Panc1 (cell line): Measurements from ENCODE around the gene ATP11A. TPM values are rescaled to one million over a fixed set of nuclear protein-coding genes. Genes with fewer than 3 reads are reported as not detected.

Experiments
- ATAC-seq: fragments of 200-7000 bp; cut with Tn5 transposase; 2 replicates; pipeline ENCODE4 v1.9.1; 2020; ENCODE audit warnings: mild to moderate bottlenecking, moderate library complexity
- BruUV-seq: library from RNA; stranded (reverse); fragments of 400-500 nt; replicated peaks from 2 replicates; lab custom pipeline; 2021; lab: Mats Ljungman, UMichigan
- CTCF ChIA-PET: fragments of 300-600 bp; sonication (Branson Sonifier 250); formaldehyde crosslinking; loops from one replicate; lab custom pipeline; 2022; ENCODE audit warnings: antibody characterized with exemption; lab: Charles Lee
- POLR2A ChIA-PET: fragments of 300-600 bp; sonication (Branson Sonifier 250); formaldehyde crosslinking; loops from one replicate; lab custom pipeline; 2022; ENCODE audit warnings: antibody characterized with exemption; lab: Charles Lee
- DNase-seq: peaks from one replicate; pipeline ENCODE4 v3.0.0-alpha.2; 2010; ENCODE audit warnings: low read depth, low spot score
- H3K27ac ChIP-seq: 2 replicates; pipeline ENCODE4 v1.5.1; 2011; ENCODE audit warnings: mild to moderate bottlenecking, low read length, inconsistent platforms
- H3K27me3 ChIP-seq: fragments of 200-500 bp; sonication (Bioruptor generic); 2 replicates; pipeline ENCODE4 v1.6.0; 2014; ENCODE audit warnings: low read length, inconsistent platforms; ENCODE audit not compliant: control insufficient read depth, insufficient read depth
- H3K36me3 ChIP-seq: fragments of 200-500 bp; sonication (Bioruptor generic); 2 replicates; pipeline ENCODE4 v1.5.1; 2014; ENCODE audit warnings: inconsistent platforms, mild to moderate bottlenecking, low read length, moderate library complexity; ENCODE audit not compliant: control insufficient read depth, insufficient read depth
- H3K4me1 ChIP-seq: 2 replicates; pipeline ENCODE4 v1.5.1; 2011; ENCODE audit warnings: inconsistent platforms, mild to moderate bottlenecking, low read length, moderate library complexity; ENCODE audit not compliant: control insufficient read depth, insufficient read depth
- H3K4me3 ChIP-seq, 2 experiments: 2 replicates each; pipeline ENCODE4 v1.5.1; 2011 to 2012; ENCODE audit warnings: low read depth in 2 of 2, low read length in 2 of 2, mild to moderate bottlenecking in 2 of 2, inconsistent platforms in 1 of 2, moderate library complexity in 1 of 2
- H3K9me3 ChIP-seq: fragments of 200-500 bp; sonication (Bioruptor generic); 2 replicates; pipeline ENCODE4 v1.5.1; 2014; ENCODE audit warnings: low read depth, mild to moderate bottlenecking, inconsistent platforms, low read length, moderate library complexity; ENCODE audit not compliant: control insufficient read depth, insufficient read depth
- POLR2AphosphoS5 ChIP-seq: IDR thresholded peaks from 2 replicates; pipeline ENCODE4 v1.6.1; 2012; ENCODE audit warnings: mild to moderate bottlenecking, low read depth, low read length, moderate library complexity
- SIN3A ChIP-seq: IDR thresholded peaks from 2 replicates; pipeline ENCODE4 v1.6.1; 2012; ENCODE audit warnings: low read depth, mild to moderate bottlenecking, low read length, moderate library complexity, borderline replicate concordance; ENCODE audit not compliant: insufficient read depth
- TCF7L2 ChIP-seq: IDR thresholded peaks from 2 replicates; pipeline ENCODE4 v1.6.1; 2011; ENCODE audit warnings: mild to moderate bottlenecking, low read depth, low read length, inconsistent platforms
- in situ Hi-C: cut with HindIII; loops from 2 replicates; pipeline ENCODE4 v1.10.0; 2016; ENCODE audit warnings: low sequenced_read_pairs, low pct_unique_long_range_greater_than_20kb
- intact Hi-C: fragments of 100-400 bp; cut with micrococcal nuclease; formaldehyde crosslinking; loops from one replicate; pipeline ENCODE4 v1.10.0; 2022; ENCODE audit not compliant: unreplicated experiment
- total RNA-seq: library from RNA; stranded (reverse); gene quantifications from one replicate; pipeline ENCODE4 v1.2.1, GENCODE V29; 2021; ENCODE audit not compliant: unreplicated experiment
- TF ChIP-seq, protein P1 (sequence below), 2 experiments: IDR thresholded peaks; 2 replicates each; pipeline ENCODE4 v1.6.1; 2011 to 2012; ENCODE audit warnings: low read depth in 2 of 2, control low read depth in 1 of 2, low read length in 1 of 2, mild to moderate bottlenecking in 1 of 2, moderate library complexity in 1 of 2; ENCODE audit not compliant: insufficient read depth in 1 of 2
- TF ChIP-seq, protein P2 (sequence below): fragments of 450-650 bp; IDR thresholded peaks from 2 replicates; pipeline ENCODE4 v1.5.1; 2017; ENCODE audit warnings: mild to moderate bottlenecking

The ATP11A gene
- total RNA-seq, 1 experiment from 2014 or later = 85.8 TPM

GRCh38 chr13:112741185-112741755, 51.4 kb downstream of the ATP11A start:
- no peaks in the 10 kb centered on the region for H3K27me3 ChIP-seq
- peaks cover 12% of the 10 kb centered on the region for H3K4me1 ChIP-seq
- H3K9me3 ChIP-seq = no peaks in the 10 kb centered on the region
- ATAC-seq (no peak), DNase-seq (no peak)
- ChIA-PET POLR2A (no interaction called here), CTCF (interaction anchor here (0.6 to 0.7 kb wide), 2 partner anchors 71 to 1267 kb away, joined by 3 to 7 read pairs; no protein-coding TSS in a partner anchor)
- no peaks in the 10 kb centered on the region for H3K36me3 ChIP-seq
- intact Hi-C loops (no loop called here), in situ Hi-C loops (no loop called here)
- H3K27ac ChIP-seq = no peak overlapping the region
- TF ChIP-seq, protein P1, sequence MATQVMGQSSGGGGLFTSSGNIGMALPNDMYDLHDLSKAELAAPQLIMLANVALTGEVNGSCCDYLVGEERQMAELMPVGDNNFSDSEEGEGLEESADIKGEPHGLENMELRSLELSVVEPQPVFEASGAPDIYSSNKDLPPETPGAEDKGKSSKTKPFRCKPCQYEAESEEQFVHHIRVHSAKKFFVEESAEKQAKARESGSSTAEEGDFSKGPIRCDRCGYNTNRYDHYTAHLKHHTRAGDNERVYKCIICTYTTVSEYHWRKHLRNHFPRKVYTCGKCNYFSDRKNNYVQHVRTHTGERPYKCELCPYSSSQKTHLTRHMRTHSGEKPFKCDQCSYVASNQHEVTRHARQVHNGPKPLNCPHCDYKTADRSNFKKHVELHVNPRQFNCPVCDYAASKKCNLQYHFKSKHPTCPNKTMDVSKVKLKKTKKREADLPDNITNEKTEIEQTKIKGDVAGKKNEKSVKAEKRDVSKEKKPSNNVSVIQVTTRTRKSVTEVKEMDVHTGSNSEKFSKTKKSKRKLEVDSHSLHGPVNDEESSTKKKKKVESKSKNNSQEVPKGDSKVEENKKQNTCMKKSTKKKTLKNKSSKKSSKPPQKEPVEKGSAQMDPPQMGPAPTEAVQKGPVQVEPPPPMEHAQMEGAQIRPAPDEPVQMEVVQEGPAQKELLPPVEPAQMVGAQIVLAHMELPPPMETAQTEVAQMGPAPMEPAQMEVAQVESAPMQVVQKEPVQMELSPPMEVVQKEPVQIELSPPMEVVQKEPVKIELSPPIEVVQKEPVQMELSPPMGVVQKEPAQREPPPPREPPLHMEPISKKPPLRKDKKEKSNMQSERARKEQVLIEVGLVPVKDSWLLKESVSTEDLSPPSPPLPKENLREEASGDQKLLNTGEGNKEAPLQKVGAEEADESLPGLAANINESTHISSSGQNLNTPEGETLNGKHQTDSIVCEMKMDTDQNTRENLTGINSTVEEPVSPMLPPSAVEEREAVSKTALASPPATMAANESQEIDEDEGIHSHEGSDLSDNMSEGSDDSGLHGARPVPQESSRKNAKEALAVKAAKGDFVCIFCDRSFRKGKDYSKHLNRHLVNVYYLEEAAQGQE (IDR thresholded peaks at IDR 0.05; ENCODE audit: insufficient read depth in 1 of 2, low read depth in 2 of 2, low read length in 1 of 2) = no peak
- no peak for TF ChIP-seq TCF7L2
- TF ChIP-seq POLR2AphosphoS5 = no peak
- TF ChIP-seq SIN3A = no peak
- TF ChIP-seq, protein P2, sequence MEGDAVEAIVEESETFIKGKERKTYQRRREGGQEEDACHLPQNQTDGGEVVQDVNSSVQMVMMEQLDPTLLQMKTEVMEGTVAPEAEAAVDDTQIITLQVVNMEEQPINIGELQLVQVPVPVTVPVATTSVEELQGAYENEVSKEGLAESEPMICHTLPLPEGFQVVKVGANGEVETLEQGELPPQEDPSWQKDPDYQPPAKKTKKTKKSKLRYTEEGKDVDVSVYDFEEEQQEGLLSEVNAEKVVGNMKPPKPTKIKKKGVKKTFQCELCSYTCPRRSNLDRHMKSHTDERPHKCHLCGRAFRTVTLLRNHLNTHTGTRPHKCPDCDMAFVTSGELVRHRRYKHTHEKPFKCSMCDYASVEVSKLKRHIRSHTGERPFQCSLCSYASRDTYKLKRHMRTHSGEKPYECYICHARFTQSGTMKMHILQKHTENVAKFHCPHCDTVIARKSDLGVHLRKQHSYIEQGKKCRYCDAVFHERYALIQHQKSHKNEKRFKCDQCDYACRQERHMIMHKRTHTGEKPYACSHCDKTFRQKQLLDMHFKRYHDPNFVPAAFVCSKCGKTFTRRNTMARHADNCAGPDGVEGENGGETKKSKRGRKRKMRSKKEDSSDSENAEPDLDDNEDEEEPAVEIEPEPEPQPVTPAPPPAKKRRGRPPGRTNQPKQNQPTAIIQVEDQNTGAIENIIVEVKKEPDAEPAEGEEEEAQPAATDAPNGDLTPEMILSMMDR = no peak
- no TSS peak for BruUV-seq
- no peak overlapping the region for H3K4me3 ChIP-seq

- BruUV-seq = no TSS peak
- no peak overlapping the region for H3K4me3 ChIP-seq
Observed at GRCh38 chr13:112741835-112742570, 52.2 kb downstream of the ATP11A start.

More at GRCh38 chr13:112741835-112742570, 52.2 kb downstream of the ATP11A start:
- DNase-seq (no peak), ATAC-seq (no peak)
- Histone ChIP-seq H3K36me3 (no peaks in the 10 kb centered on the region), H3K4me1 (peaks cover 16% of the 10 kb centered on the region), H3K27me3 (no peaks in the 10 kb centered on the region), H3K27ac (no peak overlapping the region), H3K9me3 (no peaks in the 10 kb centered on the region)
- POLR2A ChIA-PET = no interaction called here
- CTCF ChIA-PET = no interaction called here
- intact Hi-C loops = no loop called here
- in situ Hi-C loops = no loop called here
- TF ChIP-seq, protein P2 = no peak
- TF ChIP-seq TCF7L2 = no peak
- TF ChIP-seq, protein P1 (IDR thresholded peaks at IDR 0.05; ENCODE audit: insufficient read depth in 1 of 2, low read depth in 2 of 2, low read length in 1 of 2) = no peak
- TF ChIP-seq POLR2AphosphoS5 = no peak
- no peak for TF ChIP-seq SIN3A
